Mesodermal cell (in vitro differentiated cells): ENCODE results near the gene MIS12.

Experiments used
- H3K27ac ChIP-seq: 2 replicates; pipeline ENCODE4 v1.7.0; 2013; ENCODE audit warnings: mild to moderate bottlenecking, low read depth, low read length, moderate library complexity; ENCODE audit not compliant: severe bottlenecking
- H3K36me3 ChIP-seq: 2 replicates; pipeline ENCODE4 v1.7.1; 2013; ENCODE audit warnings: mild to moderate bottlenecking, low read length, moderate library complexity; ENCODE audit not compliant: control insufficient read depth, insufficient read depth
- H3K4me1 ChIP-seq: one replicate; pipeline ENCODE4 v1.7.1; 2013; ENCODE audit warnings: mild to moderate bottlenecking, low read length; ENCODE audit not compliant: insufficient read depth, control insufficient read depth, poor library complexity, severe bottlenecking
- H3K4me3 ChIP-seq: 2 replicates; pipeline ENCODE4 v1.7.0; 2013; ENCODE audit warnings: low read length, control low read depth, mild to moderate bottlenecking; ENCODE audit not compliant: insufficient read depth, poor library complexity, severe bottlenecking; ENCODE audit errors: extremely low read depth
- H3K9me3 ChIP-seq: 2 replicates; pipeline ENCODE4 v1.7.1; 2013; ENCODE audit warnings: mild to moderate bottlenecking, low read length, moderate library complexity; ENCODE audit not compliant: control insufficient read depth
- WGBS, 2 experiments: methylation state at CpG; one replicate each; pipeline ENCODE4 v1.1.5; 2013; ENCODE audit warnings: missing lambda C conversion rate in 2 of 2; ENCODE audit not compliant: insufficient coverage in 2 of 2; 5-methylcytosine and 5-hydroxymethylcytosine counted together

Gene MIS12

GRCh38 chr17:5499476-5500231 lies 13.3 kb downstream of the MIS12 start:
- Histone ChIP-seq H3K36me3 (peaks cover 4% of the 10 kb centered on the region), H3K27ac (no peak overlapping the region), H3K9me3 (no peaks in the 10 kb centered on the region), H3K4me1 (peaks cover 4% of the 10 kb centered on the region), H3K4me3 (peak overlapping the region; percentile 58)
- 8 to 17% methylated on average over 36 to 38 of the region's 44 CpGs for WGBS, 2 experiments

DNA sequence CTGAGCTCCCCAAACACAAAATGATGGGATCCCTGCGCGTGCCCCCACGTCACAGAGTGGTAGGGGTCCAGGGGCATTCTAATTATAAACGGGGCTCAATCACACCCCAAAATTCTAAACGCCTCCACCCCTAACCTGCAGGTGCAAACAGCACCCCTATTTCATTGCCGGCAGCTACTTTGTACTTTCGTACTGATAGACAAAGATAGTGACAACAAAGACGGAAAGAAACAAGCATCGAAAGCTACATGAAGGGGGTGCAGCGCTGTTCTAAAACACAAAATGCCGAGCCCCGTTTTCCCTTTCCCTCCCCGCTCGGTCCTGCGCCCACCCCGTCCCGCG lies 13.9 kb downstream of the MIS12 start:
- Histone ChIP-seq H3K27ac (peak overlapping the region; percentile 64), H3K9me3 (no peaks in the 10 kb centered on the region), H3K4me1 (peaks cover 4% of the 10 kb centered on the region), H3K4me3 (peak overlapping the region; percentile 58), H3K36me3 (peaks cover 4% of the 10 kb centered on the region)
- WGBS, 2 experiments = 0% methylated on average over 4 to 8 of the region's 18 CpGs

DNA sequence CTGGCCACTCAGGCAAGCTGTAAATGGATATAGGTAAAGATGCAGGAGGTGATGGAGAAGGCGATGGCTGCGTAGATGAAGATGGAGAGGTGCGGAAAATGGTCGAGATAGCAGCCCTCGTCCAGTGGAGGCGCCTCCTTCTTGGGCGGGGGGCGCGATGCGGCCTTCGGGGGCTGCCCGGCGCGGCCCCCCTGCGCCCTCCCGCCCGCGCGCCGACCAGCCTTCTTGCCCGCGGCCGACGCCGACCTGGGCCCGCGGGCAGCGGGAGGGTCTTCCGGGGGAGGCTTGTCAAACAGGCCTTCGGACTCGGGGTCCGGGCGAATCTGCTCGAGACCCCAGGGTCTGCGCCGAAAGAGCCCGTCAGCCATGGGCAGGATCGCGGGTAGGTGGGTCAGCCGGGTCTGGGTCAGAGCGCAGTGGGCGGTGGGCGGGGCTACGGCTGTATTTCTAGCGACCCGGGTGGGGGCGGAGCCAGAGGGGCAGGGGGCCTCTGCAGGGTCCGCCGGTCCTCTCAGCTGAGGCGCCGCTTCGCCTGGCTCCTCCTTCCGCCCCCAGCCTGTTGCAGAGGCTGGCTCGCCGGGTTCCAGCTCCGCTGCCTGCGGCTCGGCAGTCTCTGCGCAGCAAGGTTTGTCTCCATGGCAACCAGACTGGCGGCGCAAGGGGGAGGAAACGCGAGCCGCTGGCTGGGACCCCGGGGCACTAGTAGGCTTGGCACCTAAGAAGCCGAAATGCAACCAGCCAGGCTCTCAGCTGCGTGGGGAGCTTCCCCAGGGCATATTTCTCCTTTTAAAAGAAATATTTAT lies 14.4 kb downstream of the MIS12 start:
- Histone ChIP-seq H3K36me3 (peaks cover 4% of the 10 kb centered on the region), H3K4me3 (peak overlapping the region; percentile 58), H3K9me3 (no peaks in the 10 kb centered on the region), H3K4me1 (peaks cover 4% of the 10 kb centered on the region), H3K27ac (peak overlapping the region; percentile 64)
- 0% methylated on average over 34 to 42 of the region's 67 CpGs for WGBS, 2 experiments

DNA sequence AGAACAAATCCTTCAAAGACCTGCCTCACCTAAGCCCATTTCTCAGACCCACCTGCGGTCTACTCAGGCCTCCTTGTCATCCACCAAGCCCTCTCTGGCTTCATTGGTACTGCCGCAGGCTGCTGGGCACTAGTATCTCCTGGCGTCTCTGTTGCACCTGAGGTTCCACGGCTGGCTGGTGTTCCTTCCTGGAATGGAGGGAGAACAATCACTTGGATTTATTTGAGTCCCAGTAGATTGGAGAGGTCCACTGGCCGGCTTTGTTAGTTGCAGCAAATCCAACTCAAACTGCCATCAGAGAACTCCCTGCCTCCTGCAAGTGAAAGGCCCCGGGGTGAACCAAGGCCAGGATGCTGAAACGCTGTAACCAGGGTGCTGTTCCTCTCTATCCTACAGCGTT lies 15.3 kb downstream of the MIS12 start:
- WGBS, 2 experiments = 84 to 100% methylated on average over 4 to 6 of the region's 8 CpGs
- Histone ChIP-seq H3K36me3 (peaks cover 4% of the 10 kb centered on the region), H3K4me3 (no peak overlapping the region), H3K27ac (peak overlapping the region; percentile 43), H3K4me1 (peaks cover 4% of the 10 kb centered on the region), H3K9me3 (no peaks in the 10 kb centered on the region)

DNA sequence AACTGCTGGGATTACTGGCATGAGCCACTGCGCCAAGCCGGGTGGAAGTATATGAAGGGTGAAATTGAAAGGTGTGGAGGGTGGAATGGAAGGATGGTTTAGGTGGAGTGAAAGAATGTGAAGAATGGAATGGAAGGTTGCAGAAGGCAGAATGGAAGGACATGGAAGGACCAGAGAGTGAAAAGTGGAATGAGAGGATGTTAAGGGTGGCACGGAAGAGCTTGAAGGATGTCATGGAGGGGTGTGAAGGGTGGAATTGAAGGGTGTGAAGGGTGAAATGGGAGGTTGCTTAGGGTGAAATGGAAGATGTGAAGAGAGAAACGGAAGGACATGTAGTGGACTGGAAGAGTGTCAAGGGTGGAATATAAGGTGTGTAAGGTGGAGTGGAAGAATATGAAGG lies 16.2 kb downstream of the MIS12 start:
- H3K4me1 ChIP-seq = peaks cover 4% of the 10 kb centered on the region
- no peaks in the 10 kb centered on the region for H3K9me3 ChIP-seq
- no peak overlapping the region for H3K4me3 ChIP-seq
- H3K27ac ChIP-seq = no peak overlapping the region
- H3K36me3 ChIP-seq = peaks cover 4% of the 10 kb centered on the region
- 87 to 100% methylated on average over 4 of the region's 4 CpGs for WGBS, 2 experiments

GRCh38 chr17:5506307-5506706 lies 19.9 kb downstream of the MIS12 start:
- Histone ChIP-seq H3K9me3 (no peaks in the 10 kb centered on the region), H3K4me1 (peaks cover 7% of the 10 kb centered on the region), H3K36me3 (no peaks in the 10 kb centered on the region), H3K27ac (no peak overlapping the region), H3K4me3 (no peak overlapping the region)
- WGBS, 2 experiments = 79 to 94% methylated on average over 2 to 5 of the region's 5 CpGs

GRCh38 chr17:5508810-5509209 lies 22.4 kb downstream of the MIS12 start:
- H3K27ac ChIP-seq = peak overlapping the region; percentile 17
- WGBS, 2 experiments = 39 to 43% methylated on average over 2 to 4 of the region's 4 CpGs
- peaks cover 4% of the 10 kb centered on the region for H3K4me1 ChIP-seq
- no peak overlapping the region for H3K4me3 ChIP-seq
- no peaks in the 10 kb centered on the region for H3K36me3 ChIP-seq
- no peaks in the 10 kb centered on the region for H3K9me3 ChIP-seq

GRCh38 chr17:5509482-5509881 lies 23.1 kb downstream of the MIS12 start:
- Histone ChIP-seq H3K36me3 (no peaks in the 10 kb centered on the region), H3K4me1 (peaks cover 4% of the 10 kb centered on the region), H3K9me3 (peaks cover 2% of the 10 kb centered on the region), H3K4me3 (no peak overlapping the region), H3K27ac (peak overlapping the region; percentile 17)
- 80 to 84% methylated on average over 8 of the region's 8 CpGs for WGBS, 2 experiments

GRCh38 chr17:5510771-5511170 lies 24.4 kb downstream of the MIS12 start:
- H3K4me1 ChIP-seq = peaks cover 13% of the 10 kb centered on the region
- 92 to 94% methylated on average over 5 to 8 of the region's 8 CpGs for WGBS, 2 experiments
- no peaks in the 10 kb centered on the region for H3K36me3 ChIP-seq
- no peak overlapping the region for H3K27ac ChIP-seq
- H3K9me3 ChIP-seq = peaks cover 3% of the 10 kb centered on the region
- H3K4me3 ChIP-seq = no peak overlapping the region

DNA sequence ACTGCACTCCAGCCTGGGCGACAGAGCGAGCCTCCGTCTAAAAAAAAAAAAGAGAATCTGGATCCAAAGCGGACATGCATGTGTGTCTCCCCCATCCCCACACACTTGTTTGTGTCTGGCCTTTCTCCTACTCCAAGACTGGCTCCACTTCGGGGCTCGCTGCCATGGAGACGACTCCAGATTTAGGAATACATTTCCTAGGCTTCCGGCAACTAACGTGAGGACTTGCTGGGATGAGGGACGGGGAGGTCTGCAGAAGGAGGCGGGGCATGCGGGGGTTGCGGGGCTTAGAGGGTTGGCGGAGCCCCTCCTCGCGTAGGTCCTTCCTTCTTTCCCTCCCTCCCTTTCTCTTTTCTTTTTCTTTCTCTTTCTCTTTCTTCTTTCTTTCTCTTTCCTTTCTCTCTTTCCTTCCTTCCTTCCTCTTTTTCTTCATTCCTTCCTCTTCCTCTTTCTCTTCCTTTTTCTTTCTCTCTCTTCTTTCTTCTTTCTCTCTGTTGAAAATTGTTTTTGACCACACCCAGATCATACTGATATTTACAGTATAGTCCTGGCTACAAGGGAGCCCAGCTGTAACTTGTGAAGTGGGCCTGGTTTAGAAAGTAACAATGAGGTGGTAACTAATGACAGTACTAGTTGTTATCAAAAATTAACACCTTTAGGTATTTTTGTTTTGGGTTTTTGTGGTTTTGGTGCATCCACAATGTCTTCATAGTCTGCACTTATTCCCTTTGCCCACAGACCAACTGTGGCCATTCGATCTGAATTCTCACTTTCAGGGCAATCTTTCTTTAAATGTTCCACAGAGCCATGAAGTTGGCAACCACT lies 25.2 kb downstream of the MIS12 start:
- 75 to 87% methylated on average over 11 to 15 of the region's 17 CpGs for WGBS, 2 experiments
- peaks cover 16% of the 10 kb centered on the region for H3K4me1 ChIP-seq
- H3K4me3 ChIP-seq = no peak overlapping the region
- no peak overlapping the region for H3K27ac ChIP-seq
- no peaks in the 10 kb centered on the region for H3K36me3 ChIP-seq
- peaks cover 3% of the 10 kb centered on the region for H3K9me3 ChIP-seq
